Fibroblast of villous mesenchyme (primary cell): ENCODE results near the gene PLXNA1. TPM values are rescaled to one million over a fixed set of nuclear protein-coding genes. Genes with fewer than 3 reads are reported as not detected.

Experiments used
- DNase-seq: peaks from one replicate; pipeline ENCODE4 v3.0.0-alpha.2; 2010; ENCODE audit warnings: low read depth
- H3K4me3 ChIP-seq: 2 replicates; pipeline ENCODE4 v1.5.1; 2011; ENCODE audit warnings: low read depth, mild to moderate bottlenecking, low read length
- CTCF ChIP-seq: IDR thresholded peaks from 2 replicates; pipeline ENCODE4 v1.5.1; 2012; ENCODE audit warnings: low read depth, mild to moderate bottlenecking, low read length; ENCODE audit not compliant: insufficient read depth
- total RNA-seq: library from RNA; depleted of rRNA; stranded (reverse); fragments of >200 nt; gene quantifications from 2 replicates; pipeline ENCODE4 v1.2.3, GENCODE V29; 2012

Gene PLXNA1
- total RNA-seq, 1 donor, result 63.0 TPM

GRCh38 chr3:127026036-127026435, 43.1 kb downstream of the PLXNA1 start:
- H3K4me3 ChIP-seq, result no peak overlapping the region
- no peak for TF ChIP-seq CTCF
- no peak for DNase-seq

GRCh38 chr3:127026661-127027060, 43.7 kb downstream of the PLXNA1 start:
- DNase-seq, result no peak
- no peak overlapping the region for H3K4me3 ChIP-seq
- TF ChIP-seq CTCF, result no peak

- H3K4me3 ChIP-seq, result no peak overlapping the region
- DNase-seq, result no peak
- no peak for TF ChIP-seq CTCF
Observed at GRCh38 chr3:127027061-127027735, 44.3 kb downstream of the PLXNA1 start.

GRCh38 chr3:127027811-127028548, 45.1 kb downstream of the PLXNA1 start:
- H3K4me3 ChIP-seq, result no peak overlapping the region
- no peak for TF ChIP-seq CTCF
- DNase-seq, result no peak

- no peak for DNase-seq
- TF ChIP-seq CTCF, result no peak
- H3K4me3 ChIP-seq, result no peak overlapping the region
Observed at GRCh38 chr3:127028781-127029657, 46.1 kb downstream of the PLXNA1 start.

- DNase-seq, result no peak
- no peak for TF ChIP-seq CTCF
- no peak overlapping the region for H3K4me3 ChIP-seq
Observed at GRCh38 chr3:127029658-127030507, 47.0 kb downstream of the PLXNA1 start.
